HG02981 (cell line): ENCODE results near the gene LPCAT4.
"Not testable (repeated sequence)": the region's sequence is repeated elsewhere in the genome, so short reads cannot be mapped to it uniquely, and the experiment has no call there.

ENCODE experiments used
- ATAC-seq: cut with Tn5 transposase; IDR thresholded peaks from one replicate; pipeline ENCODE4 v1.9.1; 2021; ENCODE audit warnings: mild to moderate bottlenecking, moderate library complexity; ENCODE audit not compliant: unreplicated experiment

Gene LPCAT4

DNA sequence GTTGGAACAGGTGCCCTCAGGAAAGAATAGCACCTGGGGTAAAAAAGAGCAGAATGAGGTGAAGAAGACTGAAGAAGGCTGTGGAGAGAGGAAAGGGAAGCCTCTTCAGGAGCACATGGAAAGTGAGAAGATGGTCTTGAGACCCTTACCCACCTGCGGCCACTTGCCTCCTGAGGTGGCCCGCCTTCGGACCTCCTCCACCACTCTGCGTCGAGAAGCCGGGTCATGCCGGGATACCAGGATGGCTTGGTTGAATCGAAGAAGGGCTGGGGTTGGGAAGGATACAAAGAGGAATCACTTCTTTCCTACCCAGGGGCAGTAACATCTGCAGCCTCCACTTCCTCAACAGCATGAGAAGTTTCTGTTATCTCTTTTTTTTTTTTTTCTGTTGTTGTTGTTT lies 3.0 kb downstream of the LPCAT4 start:
- no peak for ATAC-seq

DNA sequence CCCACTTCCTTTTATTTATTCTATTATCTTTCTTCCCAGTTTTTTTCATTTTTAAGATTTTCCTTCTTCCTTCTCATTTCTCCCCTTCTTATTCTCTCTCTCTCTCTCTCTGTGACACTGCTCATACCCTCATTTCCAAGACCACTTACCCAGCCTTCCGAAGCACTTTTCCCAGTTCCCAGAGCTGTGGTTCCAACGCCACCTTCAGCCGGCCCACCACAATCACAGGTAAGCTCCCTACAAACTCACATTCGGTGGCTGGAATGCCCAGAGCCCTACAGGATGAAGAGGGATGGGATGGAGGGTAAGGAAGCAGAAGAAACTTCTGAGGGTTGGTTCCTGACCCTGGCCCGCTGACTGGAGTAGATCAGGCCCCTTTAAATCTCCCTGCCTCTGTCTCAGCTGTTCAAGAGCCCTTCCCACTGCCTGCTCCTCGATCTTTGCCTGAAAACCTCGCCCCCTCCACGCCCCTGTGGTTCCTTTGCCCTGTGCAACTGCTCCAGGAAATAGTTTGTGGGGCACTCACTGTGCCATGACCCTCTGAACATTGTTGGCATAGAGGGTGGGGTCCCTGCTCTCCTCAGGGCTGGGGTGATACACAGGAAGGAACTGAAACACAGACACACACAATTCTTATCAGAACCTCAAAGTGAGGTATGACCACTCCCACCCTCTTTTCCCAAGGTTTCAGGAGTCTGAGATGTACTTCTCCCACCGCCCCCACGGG lies 4.8 kb downstream of the LPCAT4 start:
- ATAC-seq = no peak

DNA sequence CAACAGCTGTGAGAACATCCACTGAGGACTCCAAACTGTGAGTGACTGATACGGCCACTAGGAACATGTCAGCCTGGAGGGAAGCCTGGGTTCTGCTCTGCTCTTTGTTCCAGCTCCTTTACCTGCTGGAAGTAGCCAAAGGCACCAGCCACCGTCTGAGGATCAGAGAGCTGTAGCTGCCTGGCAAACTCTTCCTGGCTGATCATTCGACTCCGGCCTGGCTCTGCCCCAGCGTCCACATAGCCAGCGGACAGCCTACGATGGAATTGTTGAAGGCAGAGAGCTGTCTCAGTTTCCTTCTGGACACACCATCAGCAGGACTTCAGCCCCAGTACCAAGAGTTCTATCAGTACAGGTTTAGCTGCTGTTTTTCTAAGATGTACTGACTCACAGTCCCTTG lies 5.7 kb downstream of the LPCAT4 start:
- no peak for ATAC-seq

DNA sequence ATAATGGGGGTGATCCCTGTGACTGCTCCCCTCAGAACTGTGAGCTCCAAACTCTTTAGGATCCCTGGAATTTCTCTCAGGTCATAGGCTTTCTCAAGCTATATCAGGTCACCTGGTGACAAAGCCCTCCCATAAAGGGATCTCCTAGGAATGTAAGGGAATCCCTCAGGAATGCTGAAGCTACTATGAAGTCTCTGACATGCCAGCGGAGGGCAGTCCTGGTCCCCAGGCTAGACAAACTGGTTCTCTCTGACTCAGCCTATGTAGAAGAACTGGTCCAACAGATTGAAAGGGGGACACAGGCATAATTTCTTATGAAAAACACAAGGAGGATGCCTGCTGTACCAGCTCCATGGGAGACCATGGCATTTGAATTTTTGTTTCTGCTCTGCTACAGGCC lies 6.7 kb downstream of the LPCAT4 start:
- no peak for ATAC-seq

DNA sequence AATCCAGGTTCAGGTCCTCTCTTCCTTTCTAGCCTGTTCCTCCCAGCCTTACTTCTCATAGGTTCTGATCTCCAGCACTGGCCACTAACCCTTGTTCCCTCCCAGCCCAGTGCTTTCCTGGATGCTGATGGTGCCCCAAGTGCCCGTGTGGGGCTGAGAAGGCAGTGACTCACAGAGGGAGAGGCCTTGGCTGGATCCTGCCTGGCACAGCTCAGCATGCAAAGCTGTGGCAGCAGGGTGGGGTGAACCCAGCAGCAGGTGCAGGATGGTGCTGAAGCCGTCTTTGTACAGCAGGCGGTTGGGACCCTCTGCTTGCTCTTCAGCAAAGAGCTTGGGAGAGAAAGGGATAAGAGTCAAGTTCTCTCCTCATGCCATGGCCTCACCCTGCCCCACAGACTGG lies 7.6 kb downstream of the LPCAT4 start:
- ATAC-seq = no peak

DNA sequence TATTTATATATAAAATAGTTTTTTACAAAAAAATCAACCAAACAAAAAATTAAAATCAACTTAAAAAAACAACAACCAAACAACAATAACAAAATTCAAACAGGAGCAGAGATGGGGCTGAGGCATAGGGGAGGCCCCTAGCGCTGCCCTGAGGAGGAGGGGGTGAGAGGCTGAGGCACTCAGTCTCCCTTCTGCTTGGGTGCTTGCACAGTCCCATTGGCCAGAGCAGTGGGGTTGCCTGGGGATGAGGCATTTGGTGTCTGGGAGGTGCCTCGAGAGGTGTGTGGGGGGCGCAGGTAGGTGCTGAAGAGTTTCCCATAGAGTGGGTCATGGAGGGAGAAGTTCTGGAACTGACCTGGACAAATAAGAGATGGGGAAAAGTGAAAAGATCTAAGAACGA lies 8.0 kb downstream of the LPCAT4 start:
- ATAC-seq = no peak

DNA sequence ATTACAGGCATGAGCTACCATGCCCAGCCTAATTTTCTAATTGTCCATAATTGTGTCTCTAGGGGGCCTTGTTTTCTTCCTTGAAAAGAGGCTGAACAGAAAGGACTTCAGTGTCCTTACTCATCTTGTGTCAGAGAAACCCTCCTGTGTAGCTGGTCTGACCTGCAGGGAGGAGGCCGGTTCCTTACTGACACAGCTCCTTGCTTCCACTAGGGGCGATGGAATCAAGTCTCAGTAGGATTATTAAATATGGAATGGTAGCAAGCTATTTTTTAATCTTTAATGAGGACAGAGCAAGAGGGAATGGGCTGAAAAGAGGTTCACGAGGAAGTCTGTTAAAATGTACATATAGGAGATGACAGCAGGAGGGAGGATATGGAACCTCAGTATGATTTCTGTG lies 8.6 kb downstream of the LPCAT4 start:
- no peak for ATAC-seq

DNA sequence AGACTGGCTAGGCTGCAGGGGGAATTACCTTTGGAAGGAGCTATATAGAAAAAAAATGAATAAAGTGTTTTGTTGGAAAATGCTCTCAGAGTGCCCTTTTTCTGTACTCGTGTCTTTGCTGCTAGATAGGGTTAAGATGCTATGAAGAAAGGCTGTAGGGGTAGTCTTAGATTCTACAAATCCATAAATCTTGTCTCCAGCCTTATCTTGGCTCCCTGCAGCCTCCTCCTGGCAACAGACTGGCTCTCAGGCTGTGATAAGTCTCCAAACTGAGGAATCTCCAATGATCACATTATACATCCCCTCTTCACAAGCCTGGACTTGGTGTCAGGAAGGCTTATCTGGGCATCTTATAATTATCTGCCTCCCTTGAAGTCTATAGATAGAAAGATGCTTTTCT lies 9.3 kb downstream of the LPCAT4 start:
- no peak for ATAC-seq

DNA sequence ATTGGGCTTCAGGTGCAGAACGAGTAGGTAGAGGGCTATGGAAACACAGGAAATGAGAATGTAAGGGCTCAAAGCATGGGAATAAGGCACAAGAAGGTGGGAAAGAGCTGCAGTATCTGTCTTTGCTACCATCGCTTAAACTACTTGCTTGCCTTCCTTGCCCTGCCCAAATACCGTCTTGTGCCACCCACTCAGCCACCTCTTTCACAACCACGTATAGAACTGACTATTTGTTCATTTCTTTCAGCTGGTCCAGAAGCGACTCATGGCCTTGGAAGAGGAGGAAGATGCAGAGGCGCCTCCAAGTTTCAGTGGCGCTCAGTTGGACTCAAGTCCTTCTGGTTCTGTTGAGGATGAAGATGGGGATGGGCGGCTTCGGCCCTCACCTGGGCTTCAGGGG lies 11.8 kb downstream of the LPCAT4 start:
- ATAC-seq = no peak

DNA sequence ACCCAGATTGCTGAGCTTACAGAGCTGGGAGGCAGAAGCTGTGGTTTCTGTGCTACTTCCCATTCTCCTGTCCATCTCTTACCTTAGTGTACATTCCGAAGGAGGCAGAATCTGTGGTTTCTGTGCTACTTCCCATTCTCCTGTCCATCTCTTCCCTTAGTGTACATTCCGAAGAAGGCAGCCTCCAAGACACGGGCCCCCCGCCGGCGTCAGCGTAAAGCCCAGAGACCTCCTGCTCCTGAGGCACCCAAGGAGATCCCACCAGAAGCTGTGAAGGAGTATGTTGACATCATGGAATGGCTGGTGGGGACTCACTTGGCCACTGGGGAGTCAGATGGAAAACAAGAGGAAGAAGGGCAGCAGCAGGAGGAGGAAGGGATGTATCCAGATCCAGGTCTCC lies 12.7 kb downstream of the LPCAT4 start:
- no peak for ATAC-seq

DNA sequence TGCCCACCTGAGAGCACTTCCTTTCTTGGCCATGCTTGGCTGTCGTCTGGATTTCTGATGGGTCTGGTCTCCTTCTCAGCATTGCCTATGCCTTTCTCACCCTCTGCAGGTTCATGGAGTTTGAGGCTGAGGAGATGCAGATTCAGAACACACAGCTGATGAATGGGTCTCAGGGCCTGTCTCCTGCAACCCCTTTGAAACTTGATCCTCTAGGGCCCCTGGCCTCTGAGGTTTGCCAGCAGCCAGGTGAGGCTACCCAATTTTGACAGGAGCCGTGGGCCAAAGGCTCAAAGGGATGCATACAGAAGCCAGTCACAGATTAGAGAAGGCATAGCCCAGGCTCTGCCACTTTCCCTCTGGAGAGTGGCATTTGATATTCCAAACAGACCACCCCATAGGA lies 13.4 kb downstream of the LPCAT4 start:
- no peak for ATAC-seq

DNA sequence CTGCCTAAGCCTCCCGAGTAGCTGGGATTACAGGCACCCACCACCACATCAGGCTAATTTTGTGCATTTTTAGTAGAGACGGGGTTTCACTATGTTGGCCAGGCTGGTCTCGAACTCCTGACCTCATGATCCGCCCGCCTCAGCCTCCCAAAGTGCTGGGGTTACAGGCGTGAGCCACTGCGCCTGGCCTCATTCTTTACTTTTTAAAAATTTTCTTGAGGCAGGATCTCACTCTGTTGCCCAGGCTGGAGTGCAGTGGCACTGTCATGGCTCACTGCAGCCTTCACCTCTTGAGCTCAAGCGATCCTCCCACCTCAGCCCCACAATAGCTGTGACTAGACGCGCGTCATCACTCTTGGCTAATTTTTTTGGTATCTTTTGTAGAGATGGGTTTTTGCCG lies 14.0 kb downstream of the LPCAT4 start:
- ATAC-seq = not testable (repeated sequence)

DNA sequence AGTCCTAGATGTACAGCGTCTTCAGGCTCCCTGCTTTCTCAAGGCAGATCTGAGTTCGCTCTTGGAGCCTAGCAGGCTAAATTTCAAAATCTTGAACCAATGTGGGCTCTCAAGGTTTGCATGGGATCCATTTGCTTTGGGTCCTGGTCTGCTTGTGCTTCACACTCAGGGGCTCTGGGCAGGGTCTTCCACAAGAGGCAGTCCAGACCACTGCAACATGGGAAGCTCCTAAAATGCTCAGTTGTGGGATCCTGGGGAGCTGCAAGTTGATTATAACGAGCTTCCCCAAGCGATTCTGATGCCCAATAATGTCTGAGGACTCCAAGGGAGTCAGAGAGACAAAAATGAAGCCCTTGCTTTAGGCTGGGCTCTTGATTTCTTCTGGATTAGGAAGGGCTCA lies 17.2 kb downstream of the LPCAT4 start:
- no peak for ATAC-seq

DNA sequence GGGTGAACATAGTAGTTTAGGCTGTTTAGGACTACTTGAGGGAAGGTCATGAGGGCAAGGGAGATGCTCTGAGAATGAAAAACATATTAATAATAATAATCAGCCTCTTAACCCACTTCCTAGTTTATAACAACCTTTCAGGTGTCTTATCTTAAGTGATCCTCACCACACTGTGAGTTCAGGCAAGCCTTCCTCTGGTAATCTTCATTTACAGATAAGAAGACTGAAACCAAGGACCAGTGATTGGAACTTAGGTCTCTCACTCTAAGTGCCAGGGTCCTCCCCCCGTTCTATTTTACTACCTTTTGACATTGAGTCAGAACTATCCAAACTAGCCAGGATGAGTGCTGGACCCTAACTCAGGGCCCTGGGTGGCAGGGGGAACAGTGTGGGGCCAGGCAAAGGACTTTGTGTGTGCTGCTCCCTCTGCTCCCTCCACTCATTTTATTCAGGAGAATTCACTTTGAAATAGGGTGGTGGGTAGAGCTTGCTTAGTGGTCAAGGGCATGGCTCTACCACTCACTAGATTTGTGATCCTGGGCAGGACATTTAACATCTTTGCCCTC lies 18.2 kb downstream of the LPCAT4 start:
- ATAC-seq = no peak

DNA sequence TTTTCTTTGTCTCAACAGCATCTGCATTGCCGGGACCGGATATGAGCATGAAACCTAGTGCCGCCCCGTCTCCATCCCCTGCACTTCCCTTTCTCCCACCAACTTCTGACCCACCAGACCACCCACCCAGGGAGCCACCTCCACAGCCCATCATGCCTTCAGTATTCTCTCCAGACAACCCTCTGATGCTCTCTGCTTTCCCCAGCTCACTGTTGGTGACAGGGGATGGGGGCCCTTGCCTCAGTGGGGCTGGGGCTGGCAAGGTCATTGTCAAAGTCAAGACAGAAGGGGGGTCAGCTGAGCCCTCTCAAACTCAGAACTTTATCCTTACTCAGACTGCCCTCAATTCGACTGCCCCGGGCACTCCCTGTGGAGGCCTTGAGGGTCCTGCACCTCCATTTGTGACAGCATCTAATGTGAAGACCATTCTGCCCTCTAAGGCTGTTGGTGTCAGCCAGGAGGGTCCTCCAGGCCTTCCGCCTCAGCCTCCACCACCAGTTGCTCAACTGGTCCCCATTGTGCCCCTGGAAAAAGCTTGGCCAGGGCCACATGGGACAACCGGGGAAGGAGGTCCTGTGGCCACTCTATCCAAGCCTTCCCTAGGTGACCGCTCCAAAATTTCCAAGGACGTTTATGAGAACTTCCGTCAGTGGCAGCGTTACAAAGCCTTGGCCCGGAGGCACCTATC lies 18.9 kb downstream of the LPCAT4 start:
- no peak for ATAC-seq

DNA sequence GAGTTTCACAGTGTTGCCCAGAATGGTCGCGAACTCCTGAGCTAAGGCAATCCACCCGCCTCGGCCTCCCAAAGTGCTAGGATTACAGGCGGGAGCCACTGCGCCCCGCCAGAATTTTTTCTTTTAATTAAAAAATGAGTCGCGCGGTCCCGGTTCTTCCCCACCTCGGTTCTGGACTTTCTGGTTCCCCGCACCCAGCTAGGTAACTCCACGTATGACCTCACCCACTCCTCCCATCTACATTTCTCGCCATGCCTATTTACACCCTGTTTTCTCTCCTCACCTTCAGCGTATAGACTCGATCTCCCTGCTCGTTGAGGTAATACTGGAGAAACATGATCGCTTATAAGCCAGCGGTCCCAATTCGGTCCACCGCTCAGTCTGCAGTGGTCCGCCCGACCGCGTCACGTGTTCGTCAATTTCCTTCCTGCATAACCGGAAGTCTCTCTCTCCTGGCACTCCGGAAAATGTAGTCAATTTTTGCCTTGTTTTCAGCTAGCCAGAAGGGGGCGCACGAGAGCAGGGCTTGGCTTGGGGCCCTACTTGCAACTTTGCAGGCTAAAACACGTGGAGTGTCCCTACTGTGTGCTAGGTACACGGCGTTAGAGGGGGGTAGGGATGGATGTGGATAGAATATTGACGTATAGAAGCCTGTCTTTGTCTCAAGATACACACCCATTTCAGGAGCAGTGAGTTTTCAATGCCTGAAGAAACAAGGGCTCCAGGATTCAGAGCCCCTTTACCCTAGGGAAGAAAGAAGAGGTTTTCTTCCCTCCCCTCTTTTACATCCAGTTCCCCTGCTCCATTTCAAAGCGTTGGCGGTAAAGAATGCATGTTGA lies 24.0 kb downstream of the LPCAT4 start, which contains the start of the genes NOP10 and NUTM1:
Gene NOP10 (minus strand): TSS at position 400 of the 839 bp plus-strand sequence. CDS start 63 bp downstream, at position 337.
Gene NUTM1 (plus strand): TSS at position 579 of the 839 bp plus-strand sequence. CDS start 382 bp downstream, outside the sequence.
- peak; percentile 90 for ATAC-seq

DNA sequence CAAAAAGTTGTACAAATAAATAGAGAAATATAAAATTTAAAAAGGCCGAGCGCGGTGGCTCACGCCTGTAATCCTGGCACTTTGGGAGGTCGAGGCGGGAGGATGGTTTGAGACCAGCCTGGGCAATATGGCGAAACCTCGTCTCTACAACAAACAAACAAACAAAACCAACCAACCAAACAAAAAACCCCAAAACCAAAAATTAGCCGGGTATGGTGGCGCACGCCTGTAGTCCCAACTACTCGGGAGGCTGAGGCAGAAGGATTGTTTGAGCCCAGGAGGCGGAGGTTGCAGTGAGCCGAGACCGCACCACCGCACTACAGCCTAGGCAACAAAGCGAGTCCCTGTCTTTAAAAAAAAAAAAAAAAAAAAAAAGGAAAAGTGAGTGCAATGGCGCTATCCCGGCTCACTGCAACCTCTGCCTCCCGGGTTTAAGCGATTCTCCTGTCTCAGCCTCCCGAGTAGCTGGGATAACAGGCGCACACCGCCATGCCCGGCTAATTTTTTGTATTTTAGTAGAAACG lies 24.7 kb downstream of the LPCAT4 start:
- ATAC-seq = not testable (repeated sequence)

DNA sequence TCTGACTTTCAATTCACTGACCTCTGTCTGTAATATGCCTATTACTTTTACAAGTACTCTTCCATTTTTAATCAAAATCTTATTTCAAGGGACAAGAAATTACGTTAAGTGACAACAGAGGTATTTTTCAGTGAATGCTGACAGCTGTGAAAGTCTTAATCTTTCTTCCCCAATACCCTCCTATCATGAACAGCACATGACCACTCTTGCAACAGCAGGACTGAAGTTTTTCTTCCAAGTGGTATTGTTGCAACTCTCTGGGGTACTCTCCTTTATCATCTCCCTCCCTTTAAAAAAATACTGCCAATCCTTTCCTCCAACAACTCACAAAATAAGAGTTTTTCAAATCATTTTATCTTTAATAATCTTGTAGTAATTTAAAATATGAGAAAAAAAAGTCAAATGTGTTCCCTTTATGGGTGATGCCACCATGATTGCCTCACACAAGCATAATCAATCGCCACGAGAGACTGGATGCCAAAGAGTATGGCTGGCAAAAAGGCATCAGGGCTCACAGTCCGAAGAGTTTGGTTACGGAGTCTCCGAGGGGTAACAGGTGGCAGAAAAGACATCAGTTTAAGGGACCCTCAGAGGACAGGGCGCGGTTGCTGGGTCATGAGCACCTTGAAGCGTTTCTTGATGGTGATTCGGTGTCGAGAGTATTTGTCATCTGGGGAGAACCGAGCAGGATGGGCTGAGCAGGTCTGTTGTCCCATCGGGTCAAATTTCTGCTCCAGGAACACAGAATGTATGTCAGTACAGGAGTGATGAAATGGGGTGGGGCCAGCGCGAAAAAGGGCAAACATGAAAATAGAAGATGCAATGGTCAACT lies 25.4 kb downstream of the LPCAT4 start:
- no peak for ATAC-seq

DNA sequence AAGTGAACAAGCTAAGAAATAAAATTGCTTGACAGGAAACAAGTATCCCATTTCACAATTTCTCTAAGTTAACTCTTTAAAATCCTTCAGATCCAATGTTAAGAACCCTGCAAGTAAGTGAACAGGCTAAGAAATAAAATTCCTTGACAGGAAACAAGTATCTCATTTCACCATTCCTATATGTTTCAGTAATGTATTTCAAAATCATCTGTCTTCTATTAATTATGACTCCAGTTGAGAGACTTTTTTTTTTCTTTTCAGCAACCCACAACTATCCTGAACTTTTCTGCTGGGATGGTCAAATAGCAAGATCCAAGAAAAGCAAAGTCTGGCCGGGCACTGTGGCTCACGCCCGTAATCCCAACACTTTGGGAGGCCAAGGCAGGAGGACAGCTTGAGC lies 27.1 kb downstream of the LPCAT4 start:
- no peak for ATAC-seq

DNA sequence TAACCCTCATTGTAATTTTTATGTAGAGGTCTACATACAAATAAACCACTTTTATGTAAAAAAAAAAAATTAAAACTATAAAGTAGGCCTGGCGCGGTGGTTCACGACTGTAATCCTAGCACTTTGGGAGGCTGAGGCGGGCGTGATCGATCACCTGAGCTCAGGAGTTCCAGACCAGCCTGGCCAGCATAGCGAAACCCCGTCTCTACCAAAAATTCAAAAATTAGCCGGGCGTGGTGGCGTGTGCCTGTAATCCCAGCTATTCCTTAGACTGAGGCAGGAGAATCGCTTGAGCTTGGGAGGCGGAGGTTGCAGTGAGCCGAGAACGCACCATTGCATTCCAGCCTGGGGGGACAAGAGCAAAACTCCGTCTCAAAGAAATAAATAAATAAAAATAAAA lies 28.6 kb downstream of the LPCAT4 start:
- ATAC-seq = no peak
